ENCODE measurements around the gene RNF166.

- TF ChIP-seq RAD21 (conservative IDR thresholded peaks at IDR 0.05) (no peak), EP300 (conservative IDR thresholded peaks at IDR 0.05; ENCODE audit: poor library complexity, severe bottlenecking) (no peak), CTCF (IDR thresholded peaks at IDR 0.05; ENCODE audit: poor library complexity, severe bottlenecking) (no peak), POLR2AphosphoS5 (IDR thresholded peaks at IDR 0.05) (no peak), SMC3 (conservative IDR thresholded peaks at IDR 0.05; ENCODE audit: poor library complexity) (no peak)
Measured at GRCh38 chr16:88672776-88673175, 33.4 kb downstream of the RNF166 start.

All from neural cell (in vitro differentiated cells).